HL-60 (cell line): ENCODE measurements around the gene SUMO4.

Experiments used
- CTCF ChIP-seq: IDR thresholded peaks from one replicate; pipeline ENCODE4 v1.5.1; 2011; ENCODE audit warnings: low read length, control low read depth, inconsistent platforms; ENCODE audit not compliant: insufficient read depth
- GABPA ChIP-seq: IDR thresholded peaks from 2 replicates; pipeline ENCODE4 v1.6.1; 2012; ENCODE audit warnings: low read depth
- POLR2AphosphoS5 ChIP-seq: IDR thresholded peaks from 2 replicates; pipeline ENCODE4 v1.6.1; 2012; ENCODE audit warnings: low read depth
- REST ChIP-seq: IDR thresholded peaks from 2 replicates; pipeline ENCODE4 v1.6.1; 2012; ENCODE audit warnings: low read depth; ENCODE audit not compliant: insufficient replicate concordance
- SPI1 ChIP-seq: IDR thresholded peaks from 2 replicates; pipeline ENCODE4 v1.6.1; 2012; ENCODE audit warnings: low read depth, mild to moderate bottlenecking, borderline replicate concordance

GRCh38 chr6:149373511-149373910 lies 26.6 kb upstream of the SUMO4 start:
- TF ChIP-seq CTCF = no peak
- TF ChIP-seq REST = no peak
- TF ChIP-seq SPI1 = no peak
- no peak for TF ChIP-seq GABPA
- TF ChIP-seq POLR2AphosphoS5 = no peak
